ENCODE data around the gene ZNF77.

DNA sequence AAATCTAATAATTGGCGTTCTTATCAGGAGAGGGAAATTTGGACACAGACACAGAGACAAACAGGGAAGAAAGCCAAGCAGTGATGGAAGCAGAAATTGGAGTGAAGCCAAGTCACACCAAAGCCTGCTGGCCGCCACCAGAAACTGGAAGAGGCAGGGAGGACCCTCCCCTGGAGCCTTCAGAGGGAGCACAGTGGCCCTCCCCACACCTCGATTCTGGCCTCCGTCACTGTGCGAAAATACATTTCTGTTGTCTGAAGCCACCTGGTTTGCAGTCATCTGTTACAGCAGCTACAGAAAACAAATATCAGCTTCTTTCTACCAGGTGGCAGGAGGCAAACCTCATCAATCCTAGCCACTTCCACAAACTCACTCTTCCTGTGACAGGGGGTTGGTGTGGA, 24.3 kb upstream of the ZNF77 start:
- TF ChIP-seq ZNF707 (tag by site-specific recombination; IDR thresholded peaks at IDR 0.05) (no peak), BCL11B (tag by site-specific recombination; IDR thresholded peaks at IDR 0.05; ENCODE audit: low read depth) (no peak), ZNF23 (tag by site-specific recombination; IDR thresholded peaks at IDR 0.05; ENCODE audit: borderline replicate concordance) (no peak), ZNF138 (tag by site-specific recombination; IDR thresholded peaks at IDR 0.05; ENCODE audit: borderline replicate concordance) (no peak)
- TF ChIP-seq, protein P1, sequence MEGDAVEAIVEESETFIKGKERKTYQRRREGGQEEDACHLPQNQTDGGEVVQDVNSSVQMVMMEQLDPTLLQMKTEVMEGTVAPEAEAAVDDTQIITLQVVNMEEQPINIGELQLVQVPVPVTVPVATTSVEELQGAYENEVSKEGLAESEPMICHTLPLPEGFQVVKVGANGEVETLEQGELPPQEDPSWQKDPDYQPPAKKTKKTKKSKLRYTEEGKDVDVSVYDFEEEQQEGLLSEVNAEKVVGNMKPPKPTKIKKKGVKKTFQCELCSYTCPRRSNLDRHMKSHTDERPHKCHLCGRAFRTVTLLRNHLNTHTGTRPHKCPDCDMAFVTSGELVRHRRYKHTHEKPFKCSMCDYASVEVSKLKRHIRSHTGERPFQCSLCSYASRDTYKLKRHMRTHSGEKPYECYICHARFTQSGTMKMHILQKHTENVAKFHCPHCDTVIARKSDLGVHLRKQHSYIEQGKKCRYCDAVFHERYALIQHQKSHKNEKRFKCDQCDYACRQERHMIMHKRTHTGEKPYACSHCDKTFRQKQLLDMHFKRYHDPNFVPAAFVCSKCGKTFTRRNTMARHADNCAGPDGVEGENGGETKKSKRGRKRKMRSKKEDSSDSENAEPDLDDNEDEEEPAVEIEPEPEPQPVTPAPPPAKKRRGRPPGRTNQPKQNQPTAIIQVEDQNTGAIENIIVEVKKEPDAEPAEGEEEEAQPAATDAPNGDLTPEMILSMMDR (tag by site-specific recombination; IDR thresholded peaks at IDR 0.05), result no peak
- TF ChIP-seq, protein P2, sequence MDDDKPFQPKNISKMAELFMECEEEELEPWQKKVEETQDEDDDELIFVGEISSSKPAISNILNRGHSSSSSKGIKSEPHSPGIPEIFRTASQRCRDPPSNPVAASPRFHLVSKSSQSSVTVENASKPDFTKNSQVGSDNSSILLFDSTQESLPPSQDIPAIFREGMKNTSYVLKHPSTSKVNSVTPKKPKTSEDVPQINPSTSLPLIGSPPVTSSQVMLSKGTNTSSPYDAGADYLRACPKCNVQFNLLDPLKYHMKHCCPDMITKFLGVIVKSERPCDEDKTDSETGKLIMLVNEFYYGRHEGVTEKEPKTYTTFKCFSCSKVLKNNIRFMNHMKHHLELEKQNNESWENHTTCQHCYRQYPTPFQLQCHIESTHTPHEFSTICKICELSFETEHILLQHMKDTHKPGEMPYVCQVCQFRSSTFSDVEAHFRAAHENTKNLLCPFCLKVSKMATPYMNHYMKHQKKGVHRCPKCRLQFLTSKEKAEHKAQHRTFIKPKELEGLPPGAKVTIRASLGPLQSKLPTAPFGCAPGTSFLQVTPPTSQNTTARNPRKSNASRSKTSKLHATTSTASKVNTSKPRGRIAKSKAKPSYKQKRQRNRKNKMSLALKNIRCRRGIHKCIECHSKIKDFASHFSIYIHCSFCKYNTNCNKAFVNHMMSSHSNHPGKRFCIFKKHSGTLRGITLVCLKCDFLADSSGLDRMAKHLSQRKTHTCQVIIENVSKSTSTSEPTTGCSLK (tag by site-specific recombination; IDR thresholded peaks at IDR 0.05), result no peak

Data from HEK293 (cell line).